SK-N-SH (cell line): ENCODE results near the gene SYNJ2. TPM values are rescaled to one million over a fixed set of nuclear protein-coding genes. Genes with fewer than 3 reads are reported as not detected.

Source experiments
- CTCF ChIA-PET: fragments of 300-600, 350-600 bp; formaldehyde crosslinking; extraction: SDS; loops from one replicate; lab custom pipeline; 2021; lab: Yijun Ruan, JAX
- POLR2A ChIA-PET: fragments of 350-600 bp; sonication (Branson Sonifier 250); formaldehyde crosslinking; extraction: SDS; loops from one replicate; lab custom pipeline; 2020; ENCODE audit warnings: antibody characterized with exemption, inconsistent platforms; lab: Yijun Ruan, JAX
- DNase-seq: peaks from one replicate; pipeline ENCODE4 v3.0.0; 2012
- H2AFZ ChIP-seq: fragments of 200-600 bp; sonication (generic); 2 replicates; pipeline ENCODE4 v1.8.1; 2016; ENCODE audit warnings: antibody characterized with exemption, mild to moderate bottlenecking, low read depth
- H3F3A ChIP-seq: fragments of 200-600 bp; sonication (generic); replicated peaks from 2 replicates; pipeline ENCODE3; 2016; ENCODE audit warnings: antibody characterized with exemption, mild to moderate bottlenecking; ENCODE audit not compliant: insufficient read depth
- H3K27ac ChIP-seq, 2 experiments: fragments of 200-500 bp in 1 of 2; fragments of 200-600 bp in 1 of 2; sonication (Bioruptor generic) in 1 of 2; sonication (generic), shearing (Covaris generic) in 1 of 2; 2 replicates each; pipeline versions ENCODE4 v1.5.1 to v1.6.1; 2014 to 2016; ENCODE audit warnings: low read depth in 2 of 2, inconsistent platforms in 1 of 2, low read length in 1 of 2, mild to moderate bottlenecking in 1 of 2, mixed read lengths in 1 of 2
- H3K27me3 ChIP-seq: fragments of 200-600 bp; sonication (generic), shearing (Covaris generic); 2 replicates; pipeline ENCODE4 v1.6.1; 2016; ENCODE audit warnings: mixed run types; ENCODE audit not compliant: insufficient read depth
- H3K36me3 ChIP-seq, 2 experiments: fragments of 200-500 bp in 1 of 2; fragments of 200-600 bp in 1 of 2; sonication (Bioruptor generic) in 1 of 2; sonication (generic) in 1 of 2; replicated peaks in 1 of 2; 2 replicates each; pipeline versions ENCODE3 to v1.5.1; 2014 to 2016; ENCODE audit warnings: low read length in 1 of 2, mild to moderate bottlenecking in 1 of 2; ENCODE audit not compliant: insufficient read depth in 2 of 2, control insufficient read depth in 1 of 2
- H3K4me1 ChIP-seq, 2 experiments: fragments of 200-500 bp in 1 of 2; fragments of 200-600 bp in 1 of 2; sonication (Bioruptor generic) in 1 of 2; sonication (generic), shearing (Covaris generic) in 1 of 2; 2 replicates each; pipeline versions ENCODE4 v1.5.1 to v1.6.1; 2014 to 2016; ENCODE audit warnings: low read depth in 1 of 2, low read length in 1 of 2, mixed run types in 1 of 2; ENCODE audit not compliant: insufficient read depth in 2 of 2, control insufficient read depth in 1 of 2
- H3K4me2 ChIP-seq: fragments of 200-600 bp; sonication (generic), shearing (Covaris generic); 2 replicates; pipeline ENCODE4 v1.6.1; 2017; ENCODE audit warnings: mixed run types
- H3K4me3 ChIP-seq, 2 experiments: fragments of 200-500 bp in 1 of 2; fragments of 200-600 bp in 1 of 2; sonication (Bioruptor generic) in 1 of 2; sonication (generic), shearing (Covaris generic) in 1 of 2; 2 replicates each; pipeline versions ENCODE4 v1.5.1 to v1.8.1; 2014 to 2016; ENCODE audit warnings: low read depth in 2 of 2, inconsistent platforms in 1 of 2, low read length in 1 of 2, mild to moderate bottlenecking in 1 of 2, mixed read lengths in 1 of 2, moderate library complexity in 1 of 2
- H3K79me2 ChIP-seq: fragments of 200-600 bp; sonication (generic); 2 replicates; pipeline ENCODE4 v1.8.1; 2017; ENCODE audit warnings: mild to moderate bottlenecking; ENCODE audit not compliant: insufficient read depth
- H3K9ac ChIP-seq: fragments of 200-600 bp; sonication (generic); 2 replicates; pipeline ENCODE4 v1.6.1; 2017; ENCODE audit warnings: mixed run types
- H3K9me2 ChIP-seq: fragments of 200-600 bp; sonication (generic); 2 replicates; pipeline ENCODE4 v1.6.1; 2017; ENCODE audit warnings: mixed run types
- H3K9me3 ChIP-seq: fragments of 200-600 bp; sonication (generic); 2 replicates; pipeline ENCODE4 v1.6.1; 2017; ENCODE audit warnings: mixed run types, mild to moderate bottlenecking, moderate library complexity
- H4K20me1 ChIP-seq: fragments of 200-600 bp; sonication (generic); 2 replicates; pipeline ENCODE4 v1.6.1; 2017; ENCODE audit warnings: mild to moderate bottlenecking, mixed run types; ENCODE audit not compliant: insufficient read depth
- CHD2 ChIP-seq: fragments of 150-350 bp; IDR thresholded peaks from 2 replicates; pipeline ENCODE4 v1.6.1; 2018; ENCODE audit warnings: low read length; ENCODE audit not compliant: partially characterized antibody
- CTCF ChIP-seq: fragments of 200-600 bp; sonication (generic); IDR thresholded peaks from 2 replicates; pipeline ENCODE4 v1.6.1; 2017; ENCODE audit warnings: antibody characterized with exemption, mild to moderate bottlenecking, moderate library complexity
- GABPA ChIP-seq: IDR thresholded peaks from 2 replicates; pipeline ENCODE4 v1.4.0; 2012; ENCODE audit warnings: low read depth, mild to moderate bottlenecking
- GATA2 ChIP-seq: sonication (generic); formaldehyde crosslinking; IDR thresholded peaks from 2 replicates; pipeline ENCODE4 v1.5.0; 2020; ENCODE audit warnings: mild to moderate bottlenecking, missing genetic modification reagents
- NFIC ChIP-seq: IDR thresholded peaks from 2 replicates; pipeline ENCODE4 v1.4.0; 2012; ENCODE audit warnings: borderline replicate concordance
- NRF1 ChIP-seq: IDR thresholded peaks from 2 replicates; pipeline ENCODE4 v1.6.1; 2012; ENCODE audit warnings: low read depth, mild to moderate bottlenecking, low read length
- POLR2AphosphoS5 ChIP-seq: IDR thresholded peaks from 2 replicates; pipeline ENCODE4 v1.6.1; 2012; ENCODE audit warnings: low read depth, low read length
- SIN3A ChIP-seq: IDR thresholded peaks from 2 replicates; pipeline ENCODE4 v1.6.1; 2012; ENCODE audit warnings: low read depth, mild to moderate bottlenecking, low read length, moderate library complexity, borderline replicate concordance
- ZBTB33 ChIP-seq: IDR thresholded peaks from 2 replicates; pipeline ENCODE4 v1.4.0; 2012; ENCODE audit warnings: low read depth, borderline replicate concordance
- WGBS: methylation state at CpG from one replicate; pipeline ENCODE4 v1.1.6; 2017; ENCODE audit warnings: low lambda C conversion rate; 5-methylcytosine and 5-hydroxymethylcytosine counted together
- polyA plus RNA-seq, 3 experiments: library from polyadenylated mRNA; depleted of rRNA; stranded (reverse); fragments of >200 nt; gene quantifications; 2 replicates each; pipeline ENCODE4 v1.2.3, GENCODE V29; 2012
- TF ChIP-seq, protein P1 (sequence below): IDR thresholded peaks from 2 replicates; pipeline ENCODE4 v1.4.0; 2012; ENCODE audit warnings: low read depth, borderline replicate concordance
- TF ChIP-seq, protein P2 (sequence below): fragments of 150-350 bp; IDR thresholded peaks from 2 replicates; pipeline ENCODE4 v1.6.1; 2016; ENCODE audit warnings: mild to moderate bottlenecking, low read depth, low read length
- TF ChIP-seq, protein P3 (sequence below): IDR thresholded peaks from 2 replicates; pipeline ENCODE4 v1.4.0; 2012; ENCODE audit warnings: low read depth

Gene SYNJ2
- polyA plus RNA-seq, 1 of the 3 experiments (the other 2 are of a cell fraction): 40.0 TPM

DNA sequence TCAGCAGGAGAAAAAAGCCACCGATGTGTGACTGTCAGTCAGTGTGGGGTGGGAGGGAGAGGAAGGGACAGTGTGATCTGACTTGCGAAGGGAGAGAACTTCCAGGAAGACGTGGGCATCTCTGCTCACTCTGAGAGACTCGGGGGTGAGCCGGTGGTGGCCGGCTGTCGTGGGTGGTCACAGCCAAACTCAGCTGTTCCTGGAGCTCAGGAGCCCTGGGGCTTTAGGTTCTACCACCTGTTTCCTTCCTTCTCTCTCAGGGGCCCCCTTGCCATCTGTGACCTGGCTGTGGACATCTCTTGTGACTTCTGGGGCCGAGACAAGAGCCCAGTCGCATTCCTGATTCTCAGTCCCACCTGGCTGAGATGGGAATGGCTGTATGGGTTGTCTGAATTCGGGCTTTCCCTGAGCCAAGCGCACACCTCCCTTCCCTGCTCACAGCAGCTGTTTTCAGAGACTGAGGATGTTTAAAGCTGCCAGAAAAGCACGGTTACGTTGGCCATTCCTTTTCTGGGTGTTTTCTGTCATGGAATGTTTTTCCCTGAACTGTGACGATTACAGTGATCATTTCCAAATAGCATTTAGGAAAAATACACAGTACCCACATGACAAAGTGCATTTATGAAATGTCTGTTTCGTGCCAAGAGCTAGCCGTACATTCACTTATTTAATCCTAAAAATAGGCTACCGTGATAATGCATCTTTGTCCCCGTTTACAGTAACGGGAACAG is 36.5 kb downstream of the SYNJ2 start:
- 73% methylated on average over 19 of the region's 19 CpGs for WGBS
- Histone ChIP-seq H3K4me1 (peaks cover 2 to 28% of the 10 kb centered on the region in 2 experiments; a peak in 3 of 4 replicates), H3F3A (peaks cover 9% of the 10 kb centered on the region), H3K9me3 (no peaks in the 10 kb centered on the region), H4K20me1 (no peaks in the 10 kb centered on the region), H2AFZ (no peak overlapping the region), H3K4me2 (peak overlapping the region; percentile 5; the same call in 1 of the 2 replicates), H3K36me3 (peaks cover 4 to 23% of the 10 kb centered on the region in 2 experiments), H3K27ac (peak overlapping the region in 1 of 2 experiments; percentile 86; a peak in 2 of 4 replicates), H3K9ac (no peak overlapping the region), H3K79me2 (peaks cover 87% of the 10 kb centered on the region), H3K27me3 (no peaks in the 10 kb centered on the region), H3K4me3 (no peak overlapping the region), H3K9me2 (no peaks in the 10 kb centered on the region)
- TF ChIP-seq SIN3A: no peak
- TF ChIP-seq, protein P1, sequence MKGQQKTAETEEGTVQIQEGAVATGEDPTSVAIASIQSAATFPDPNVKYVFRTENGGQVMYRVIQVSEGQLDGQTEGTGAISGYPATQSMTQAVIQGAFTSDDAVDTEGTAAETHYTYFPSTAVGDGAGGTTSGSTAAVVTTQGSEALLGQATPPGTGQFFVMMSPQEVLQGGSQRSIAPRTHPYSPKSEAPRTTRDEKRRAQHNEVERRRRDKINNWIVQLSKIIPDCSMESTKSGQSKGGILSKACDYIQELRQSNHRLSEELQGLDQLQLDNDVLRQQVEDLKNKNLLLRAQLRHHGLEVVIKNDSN: no peak
- TF ChIP-seq GATA2 (CRISPR knock-in tag): no peak
- TF ChIP-seq NFIC: no peak
- no peak for TF ChIP-seq ZBTB33
- TF ChIP-seq, protein P2, sequence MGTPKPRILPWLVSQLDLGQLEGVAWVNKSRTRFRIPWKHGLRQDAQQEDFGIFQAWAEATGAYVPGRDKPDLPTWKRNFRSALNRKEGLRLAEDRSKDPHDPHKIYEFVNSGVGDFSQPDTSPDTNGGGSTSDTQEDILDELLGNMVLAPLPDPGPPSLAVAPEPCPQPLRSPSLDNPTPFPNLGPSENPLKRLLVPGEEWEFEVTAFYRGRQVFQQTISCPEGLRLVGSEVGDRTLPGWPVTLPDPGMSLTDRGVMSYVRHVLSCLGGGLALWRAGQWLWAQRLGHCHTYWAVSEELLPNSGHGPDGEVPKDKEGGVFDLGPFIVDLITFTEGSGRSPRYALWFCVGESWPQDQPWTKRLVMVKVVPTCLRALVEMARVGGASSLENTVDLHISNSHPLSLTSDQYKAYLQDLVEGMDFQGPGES: no peak
- TF ChIP-seq GABPA: no peak
- TF ChIP-seq CHD2: no peak
- TF ChIP-seq, protein P3, sequence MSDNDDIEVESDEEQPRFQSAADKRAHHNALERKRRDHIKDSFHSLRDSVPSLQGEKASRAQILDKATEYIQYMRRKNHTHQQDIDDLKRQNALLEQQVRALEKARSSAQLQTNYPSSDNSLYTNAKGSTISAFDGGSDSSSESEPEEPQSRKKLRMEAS: no peak
- TF ChIP-seq NRF1: no peak
- no peak for TF ChIP-seq CTCF
- TF ChIP-seq POLR2AphosphoS5: no peak
- ChIA-PET POLR2A (no interaction called here), CTCF (no interaction called here)
- no peak for DNase-seq
